Neutrophil (primary cell): ENCODE data around the gene USF2.

ENCODE experiments used
- H3K27ac ChIP-seq: fragments of 200-600 bp; sonication (generic); 2 replicates; pipeline ENCODE4 v1.5.1; 2016; ENCODE audit warnings: mild to moderate bottlenecking, moderate library complexity
- H3K27me3 ChIP-seq: fragments of 200-600 bp; sonication (generic); 2 replicates; pipeline ENCODE4 v1.6.0; 2016; ENCODE audit warnings: mild to moderate bottlenecking
- H3K36me3 ChIP-seq: fragments of 200-600 bp; sonication (generic); 2 replicates; pipeline ENCODE4 v1.5.1; 2017
- H3K4me1 ChIP-seq, 2 experiments: fragments of 200-600 bp in 1 of 2; sonication (generic) in 1 of 2; 1 replicate in 1 of 2; 2 replicates in 1 of 2; pipeline versions ENCODE4 v1.5.1 to v1.6.1; 2013 to 2016; ENCODE audit warnings: low read depth in 1 of 2, low read length in 1 of 2, mild to moderate bottlenecking in 1 of 2, moderate library complexity in 1 of 2; ENCODE audit not compliant: control insufficient read depth in 1 of 2, insufficient read depth in 1 of 2
- H3K4me3 ChIP-seq, 2 experiments: fragments of 200-600 bp in 1 of 2; sonication (generic) in 1 of 2; 1 replicate in 1 of 2; 2 replicates in 1 of 2; pipeline ENCODE4 v1.5.1; 2013 to 2016; ENCODE audit warnings: low read depth in 1 of 2, low read length in 1 of 2, mild to moderate bottlenecking in 1 of 2, moderate library complexity in 1 of 2
- H3K9me3 ChIP-seq: fragments of 200-600 bp; sonication (generic); 2 replicates; pipeline ENCODE4 v1.5.1; 2016
- TF ChIP-seq, protein P1 (sequence below): fragments of 200-600 bp; sonication (generic); IDR thresholded peaks from 2 replicates; pipeline ENCODE4 v1.5.1; 2016; ENCODE audit warnings: antibody characterized with exemption

Gene USF2

GRCh38 chr19:35288906-35289305, 20.1 kb downstream of the USF2 start:
- H3K9me3 ChIP-seq, result no peaks in the 10 kb centered on the region
- TF ChIP-seq, protein P1, sequence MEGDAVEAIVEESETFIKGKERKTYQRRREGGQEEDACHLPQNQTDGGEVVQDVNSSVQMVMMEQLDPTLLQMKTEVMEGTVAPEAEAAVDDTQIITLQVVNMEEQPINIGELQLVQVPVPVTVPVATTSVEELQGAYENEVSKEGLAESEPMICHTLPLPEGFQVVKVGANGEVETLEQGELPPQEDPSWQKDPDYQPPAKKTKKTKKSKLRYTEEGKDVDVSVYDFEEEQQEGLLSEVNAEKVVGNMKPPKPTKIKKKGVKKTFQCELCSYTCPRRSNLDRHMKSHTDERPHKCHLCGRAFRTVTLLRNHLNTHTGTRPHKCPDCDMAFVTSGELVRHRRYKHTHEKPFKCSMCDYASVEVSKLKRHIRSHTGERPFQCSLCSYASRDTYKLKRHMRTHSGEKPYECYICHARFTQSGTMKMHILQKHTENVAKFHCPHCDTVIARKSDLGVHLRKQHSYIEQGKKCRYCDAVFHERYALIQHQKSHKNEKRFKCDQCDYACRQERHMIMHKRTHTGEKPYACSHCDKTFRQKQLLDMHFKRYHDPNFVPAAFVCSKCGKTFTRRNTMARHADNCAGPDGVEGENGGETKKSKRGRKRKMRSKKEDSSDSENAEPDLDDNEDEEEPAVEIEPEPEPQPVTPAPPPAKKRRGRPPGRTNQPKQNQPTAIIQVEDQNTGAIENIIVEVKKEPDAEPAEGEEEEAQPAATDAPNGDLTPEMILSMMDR, result no peak
- peaks cover 8% of the 10 kb centered on the region for H3K27me3 ChIP-seq
- no peaks in the 10 kb centered on the region for H3K36me3 ChIP-seq
- no peaks in the 10 kb centered on the region for H3K4me1 ChIP-seq
- H3K27ac ChIP-seq, result no peak overlapping the region
- no peak overlapping the region for H3K4me3 ChIP-seq

DNA sequence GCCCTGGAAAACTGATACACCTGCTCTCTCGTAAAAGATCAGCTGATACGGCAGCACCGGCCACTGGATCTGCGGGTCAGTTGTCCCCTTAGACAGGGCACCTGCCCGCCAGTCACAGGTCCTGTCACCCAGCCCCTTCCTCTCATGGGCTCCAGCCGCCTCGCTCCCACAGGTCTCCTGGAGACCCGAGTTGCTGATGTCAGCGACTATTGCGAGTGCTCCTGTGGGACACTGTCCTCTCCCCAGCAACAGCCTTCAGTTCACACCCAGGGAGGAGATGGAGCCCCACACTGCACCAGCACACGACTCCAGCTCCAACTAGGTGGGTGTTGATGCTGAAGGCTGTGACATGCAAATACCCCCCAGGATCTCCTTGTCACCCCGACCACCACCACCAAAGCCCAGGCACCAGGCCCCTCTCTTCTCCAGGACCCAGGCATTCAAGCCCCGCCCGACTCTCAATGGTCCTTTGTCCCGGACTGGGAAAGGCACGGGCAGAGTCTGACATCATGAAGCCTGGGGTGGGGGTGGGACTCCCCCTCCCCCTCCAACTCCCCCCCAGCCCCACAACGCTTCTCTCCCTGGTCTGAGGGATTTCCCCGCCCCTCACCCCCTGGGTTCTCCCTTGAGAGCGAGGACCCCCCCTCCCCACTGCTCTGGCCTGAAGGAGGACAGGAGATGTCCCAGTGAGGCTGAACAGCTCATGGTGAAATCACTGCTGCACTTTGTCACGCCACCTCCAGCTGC, 21.8 kb downstream of the USF2 start:
- Histone ChIP-seq H3K27ac (no peak overlapping the region), H3K36me3 (no peaks in the 10 kb centered on the region), H3K9me3 (no peaks in the 10 kb centered on the region), H3K27me3 (peaks cover 14% of the 10 kb centered on the region), H3K4me3 (no peak overlapping the region), H3K4me1 (no peaks in the 10 kb centered on the region)
- TF ChIP-seq, protein P1, result no peak

GRCh38 chr19:35291259-35291658, 22.5 kb downstream of the USF2 start:
- Histone ChIP-seq H3K4me3 (no peak overlapping the region), H3K9me3 (no peaks in the 10 kb centered on the region), H3K4me1 (peaks cover 0 to 4% of the 10 kb centered on the region in 2 experiments), H3K27ac (no peak overlapping the region), H3K36me3 (no peaks in the 10 kb centered on the region), H3K27me3 (peaks cover 21% of the 10 kb centered on the region)
- TF ChIP-seq, protein P1, result no peak

DNA sequence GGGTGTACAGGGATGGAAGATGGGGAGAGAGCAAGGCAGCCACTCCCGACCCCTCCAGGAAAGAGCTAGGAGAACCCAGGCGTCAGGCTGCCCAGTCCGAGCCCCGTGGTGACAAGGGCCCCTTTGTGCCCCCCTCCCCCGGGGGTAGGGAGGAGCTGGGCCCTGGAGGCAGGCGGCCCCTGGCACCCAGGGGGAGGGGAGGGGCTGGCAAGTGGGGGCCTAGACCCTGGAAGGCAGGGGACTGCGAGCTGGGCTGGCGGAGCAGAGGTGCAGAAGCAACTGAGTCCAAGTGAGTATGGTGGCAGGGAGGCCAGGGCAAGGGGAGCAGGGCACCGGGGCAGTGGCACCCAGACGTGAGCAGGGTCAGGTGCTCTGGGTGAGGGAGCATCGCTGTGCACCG, 23.2 kb downstream of the USF2 start, which contains the start of gene MAG:
Gene MAG, plus strand, starts transcription at position 246 of the 400 bp plus-strand sequence. CDS start 3,248 bp downstream, outside the sequence.
- Histone ChIP-seq H3K4me3 (no peak within 1 kb of the TSS), H3K27me3 (peaks cover 28% of the 10 kb centered on the region), H3K9me3 (no peaks in the 10 kb centered on the region), H3K27ac (no peak within 1 kb of the TSS), H3K4me1 (peaks cover 0 to 4% of the 10 kb centered on the region in 2 experiments), H3K36me3 (no peaks in the 10 kb centered on the region)
- TF ChIP-seq, protein P1, result no peak

DNA sequence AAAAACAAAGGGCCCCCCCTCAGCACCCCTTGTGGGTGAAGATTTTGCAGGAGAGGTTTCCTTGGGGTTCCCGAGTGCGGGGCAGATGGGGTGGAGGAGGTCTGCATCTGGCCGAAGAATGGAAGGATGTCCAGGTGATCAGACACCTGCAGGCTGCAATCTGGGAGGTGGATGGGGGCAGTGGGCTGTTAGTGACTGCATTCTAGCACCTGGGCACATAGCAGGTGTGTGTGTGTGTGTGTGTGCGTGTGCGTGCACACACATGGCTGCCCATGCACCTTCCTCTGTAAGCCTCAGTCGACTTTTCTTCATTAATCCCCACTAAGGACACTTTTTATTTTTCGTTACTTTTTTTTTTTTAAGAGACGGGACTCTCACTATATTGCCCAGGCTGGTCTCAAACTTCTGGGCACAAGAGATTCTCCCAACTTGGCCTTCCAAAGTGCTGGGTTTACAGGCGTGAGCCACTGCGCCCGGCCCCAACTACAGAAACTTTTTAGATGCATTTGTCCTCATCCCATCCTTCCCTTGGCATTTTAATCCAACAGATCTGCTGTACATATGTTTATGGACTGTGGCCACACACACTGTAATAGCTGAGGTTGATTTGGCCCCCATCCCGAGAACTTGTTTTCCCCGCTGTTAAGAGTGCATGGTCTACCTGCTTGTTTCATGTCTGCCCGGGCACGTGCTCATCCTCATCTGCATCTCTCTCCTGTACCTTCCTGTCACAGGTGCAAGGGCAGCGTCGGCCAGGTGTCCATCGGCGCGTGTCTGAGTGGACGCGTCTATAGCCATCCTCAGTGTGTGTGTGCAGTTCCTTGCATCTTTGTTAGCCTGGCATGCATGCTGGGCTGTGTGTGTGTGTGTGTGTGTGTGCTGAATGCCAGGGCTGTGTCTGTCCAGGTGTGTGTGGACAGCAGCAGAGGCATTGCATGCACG, 23.9 kb downstream of the USF2 start:
- Histone ChIP-seq H3K4me3 (no peak overlapping the region), H3K27me3 (peaks cover 36% of the 10 kb centered on the region), H3K4me1 (peaks cover 0 to 4% of the 10 kb centered on the region in 2 experiments), H3K9me3 (no peaks in the 10 kb centered on the region), H3K27ac (no peak overlapping the region), H3K36me3 (no peaks in the 10 kb centered on the region)
- TF ChIP-seq, protein P1, result no peak
